ENCODE results near the gene SIRPB2.

- TF ChIP-seq POLR2A (IDR thresholded peaks at IDR 0.05) (no peak), POLR2AphosphoS5 (IDR thresholded peaks at IDR 0.05) (no peak), CTCF (IDR thresholded peaks at IDR 0.05) (no peak)
Measured at GRCh38 chr20:1440024-1440423, 51.2 kb downstream of the SIRPB2 start.

Measured in gastroesophageal sphincter (tissue), 3 donors.